Lower lobe of right lung (tissue), 2 donors: ENCODE data around the gene DNAH17. TPM values are rescaled to one million over a fixed set of nuclear protein-coding genes. Genes with fewer than 3 reads are reported as not detected.

Experiments
- ATAC-seq, 2 donors: fragments of 200-7000 bp; cut with Tn5 transposase; one replicate each; pipeline ENCODE4 v1.9.1; 2020 to 2022; ENCODE audit warnings: mild to moderate bottlenecking in 2 of 2, moderate library complexity in 2 of 2
- DNase-seq: peaks from one replicate; pipeline ENCODE4 v3.0.0-alpha.2; 2020
- H3K27ac ChIP-seq: fragments of 200-600 bp; one replicate; pipeline ENCODE4 v1.8.0; 2022
- H3K27me3 ChIP-seq: fragments of 200-600 bp; one replicate; pipeline ENCODE4 v1.8.0; 2022; ENCODE audit warnings: low read depth
- H3K36me3 ChIP-seq: fragments of 200-600 bp; one replicate; pipeline ENCODE4 v1.8.0; 2022; ENCODE audit warnings: mild to moderate bottlenecking
- H3K4me1 ChIP-seq: fragments of 200-600 bp; one replicate; pipeline ENCODE4 v1.8.0; 2022
- H3K4me3 ChIP-seq: fragments of 200-600 bp; one replicate; pipeline ENCODE4 v1.8.0; 2022; ENCODE audit warnings: mild to moderate bottlenecking
- H3K9me3 ChIP-seq: fragments of 200-600 bp; one replicate; pipeline ENCODE4 v1.8.0; 2022
- CTCF ChIP-seq: fragments of 200-600 bp; IDR thresholded peaks from one replicate; pipeline ENCODE4 v1.8.0; 2022; ENCODE audit warnings: antibody characterized with exemption, mild to moderate bottlenecking
- intact Hi-C: fragments of 100-400 bp; cut with DNase I; formaldehyde crosslinking; loops from one replicate; pipeline ENCODE4 v1.11.0; 2022
- total RNA-seq: library from RNA; stranded (reverse); fragmentation: NEBNext Ultra II Directional; extraction: Animal tissue kit (Norgen Biotek cat#: 25700); gene quantifications from one replicate; pipeline ENCODE4 v1.2.1, GENCODE V29; 2021
- donor health status: DM: no; HTN: yes; CAD: no; lungs with severe emphysema.

The DNAH17 gene
- total RNA-seq, 1 donor from 2014 or later = 2.8 TPM

- Histone ChIP-seq H3K4me1 (no peaks in the 10 kb centered on the region), H3K27me3 (no peaks in the 10 kb centered on the region), H3K36me3 (no peaks in the 10 kb centered on the region), H3K9me3 (no peaks in the 10 kb centered on the region), H3K27ac (no peak overlapping the region), H3K4me3 (no peak overlapping the region)
- no peak for TF ChIP-seq CTCF
- intact Hi-C loops = no loop called here
- ATAC-seq = peak in 1 of 2 donors; percentile 33
- DNase-seq = no peak
These were observed 18.9 kb downstream of the DNAH17 start for GRCh38 chr17:78558181-78558850.

- TF ChIP-seq CTCF = no peak
- intact Hi-C loops = no loop called here
These were observed 19.6 kb downstream of the DNAH17 start for GRCh38 chr17:78557598-78558039.

DNA sequence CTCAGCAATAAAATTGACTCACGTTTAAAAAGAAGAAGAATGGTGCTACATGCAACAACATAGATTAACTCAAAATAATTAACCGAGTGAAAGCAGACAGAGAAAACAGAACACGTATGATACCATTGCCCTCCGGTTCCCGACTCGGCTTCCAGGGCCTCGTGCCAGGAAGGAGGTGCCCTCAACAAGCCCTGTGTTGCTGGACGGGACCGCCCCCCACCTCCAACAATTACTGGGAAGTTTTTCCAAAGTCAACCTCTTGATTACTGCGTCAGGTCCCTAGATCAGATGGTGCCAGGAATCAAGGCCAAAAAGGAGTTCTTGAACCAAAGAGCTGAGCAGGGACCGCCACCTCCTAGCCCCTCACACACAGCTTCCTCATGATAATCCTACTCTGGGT, 20.4 kb downstream of the DNAH17 start:
- no peaks in the 10 kb centered on the region for H3K9me3 ChIP-seq
- no peak overlapping the region for H3K4me3 ChIP-seq
- H3K4me1 ChIP-seq = no peaks in the 10 kb centered on the region
- no peak for ATAC-seq
- no peak overlapping the region for H3K27ac ChIP-seq
- TF ChIP-seq CTCF = no peak
- no peaks in the 10 kb centered on the region for H3K27me3 ChIP-seq
- DNase-seq = no peak
- no peaks in the 10 kb centered on the region for H3K36me3 ChIP-seq
- intact Hi-C loops = no loop called here

More at GRCh38 chr17:78557598-78558039, 19.6 kb downstream of the DNAH17 start:
- no peaks in the 10 kb centered on the region for H3K9me3 ChIP-seq
- DNase-seq (no peak), ATAC-seq (no peak)
- H3K36me3 ChIP-seq = no peaks in the 10 kb centered on the region
- no peaks in the 10 kb centered on the region for H3K27me3 ChIP-seq
- H3K4me3 ChIP-seq = no peak overlapping the region
- H3K4me1 ChIP-seq = no peaks in the 10 kb centered on the region
- H3K27ac ChIP-seq = no peak overlapping the region

- Histone ChIP-seq H3K27me3 (no peaks in the 10 kb centered on the region), H3K27ac (no peak overlapping the region), H3K36me3 (no peaks in the 10 kb centered on the region), H3K4me3 (no peak overlapping the region), H3K4me1 (no peaks in the 10 kb centered on the region), H3K9me3 (no peaks in the 10 kb centered on the region)
- no peak for DNase-seq
- intact Hi-C loops = no loop called here
- no peak for ATAC-seq
- no peak for TF ChIP-seq CTCF
These were observed 21.3 kb downstream of the DNAH17 start for GRCh38 chr17:78555746-78556401.

DNA sequence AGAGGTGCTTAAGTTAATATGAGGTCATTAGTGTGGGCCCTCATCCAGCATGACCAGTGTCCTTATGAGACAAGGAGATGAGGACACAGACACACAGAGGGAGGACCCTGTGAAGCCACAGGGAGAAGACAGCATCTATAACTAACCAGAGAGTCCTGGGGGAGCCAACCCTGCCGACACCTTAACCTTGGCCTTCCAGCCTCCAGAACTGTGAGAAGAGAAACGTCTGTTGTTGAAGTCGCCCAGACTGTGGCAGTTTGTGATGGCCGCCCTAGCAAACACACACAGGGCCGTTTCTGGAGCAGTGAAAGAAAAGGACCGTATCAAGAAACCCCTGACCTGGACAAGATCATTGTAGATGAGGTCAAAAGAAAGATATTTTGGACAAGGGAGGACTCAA, 26.7 kb downstream of the DNAH17 start:
- no peak for TF ChIP-seq CTCF
- Histone ChIP-seq H3K4me3 (no peak overlapping the region), H3K9me3 (no peaks in the 10 kb centered on the region), H3K36me3 (no peaks in the 10 kb centered on the region), H3K4me1 (no peaks in the 10 kb centered on the region), H3K27ac (no peak overlapping the region), H3K27me3 (no peaks in the 10 kb centered on the region)
- intact Hi-C loops = no loop called here
- DNase-seq = no peak
- ATAC-seq = no peak
